Activated naive CD4-positive, alpha-beta T cell treated with anti-CD3 and anti-CD28 coated beads, Interleukin-2, amount 50 U/mL, for 72 hours (primary cell): ENCODE data around the gene PRKCD. TPM values are rescaled to one million over a fixed set of nuclear protein-coding genes. Genes with fewer than 3 reads are reported as not detected.

ENCODE experiments used
- ATAC-seq, 2 donors: fragments of 150-1000 bp; cut with Tn5 transposase; 2 replicates each; pipeline ENCODE4 v1.10.0; 2021; ENCODE audit warnings: mild to moderate bottlenecking in 2 of 2, moderate library complexity in 2 of 2
- DNase-seq, 2 donors: peaks; one replicate each; pipeline ENCODE4 v3.0.0; 2021 to 2022; ENCODE audit warnings: low spot score in 2 of 2
- H3K27ac Mint-ChIP-seq, 2 donors: one replicate each; pipeline ENCODE4 v1.8.0; 2022; ENCODE audit warnings: mild to moderate bottlenecking in 2 of 2, mixed read lengths in 2 of 2
- H3K36me3 Mint-ChIP-seq, 2 donors: one replicate each; pipeline ENCODE4 v1.8.0; 2022; ENCODE audit warnings: mixed read lengths in 2 of 2
- H3K9me3 Mint-ChIP-seq, 2 donors: one replicate each; pipeline ENCODE4 v1.8.0; 2022; ENCODE audit warnings: mixed read lengths in 2 of 2
- total RNA-seq, 2 donors: library from RNA; stranded (reverse); gene quantifications; one replicate each; pipeline ENCODE4 v1.2.3, GENCODE V29; 2022

PRKCD gene
- total RNA-seq, 2 donors from 2014 or later: 3.4 to 22.5 TPM

DNA sequence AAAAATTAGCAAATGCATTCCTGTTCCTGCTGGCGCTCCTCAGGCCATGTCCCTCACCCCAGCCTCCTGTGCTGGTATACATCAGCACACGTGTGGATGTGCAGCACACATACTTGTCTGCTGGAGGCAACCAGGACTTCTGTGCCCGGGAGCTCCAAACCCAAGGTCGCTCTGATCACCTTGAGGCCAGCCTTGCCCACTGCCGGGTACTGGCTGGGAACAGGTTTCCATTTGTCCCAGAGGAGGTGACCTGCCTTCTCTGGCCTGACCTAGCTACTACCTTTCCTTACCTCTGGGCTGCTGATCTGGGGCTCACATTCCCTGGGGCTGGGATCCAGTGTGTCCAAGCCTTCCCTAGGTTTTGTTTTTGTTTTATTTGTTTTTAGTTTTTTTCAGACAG is 12.1 kb downstream of the PRKCD start:
- no peaks in the 10 kb centered on the region for H3K9me3 Mint-ChIP-seq
- DNase-seq (no peak), ATAC-seq (no peak)
- no peaks in the 10 kb centered on the region for H3K36me3 Mint-ChIP-seq
- peak overlapping the region in 1 of 2 donors; percentile 84 for H3K27ac Mint-ChIP-seq

DNA sequence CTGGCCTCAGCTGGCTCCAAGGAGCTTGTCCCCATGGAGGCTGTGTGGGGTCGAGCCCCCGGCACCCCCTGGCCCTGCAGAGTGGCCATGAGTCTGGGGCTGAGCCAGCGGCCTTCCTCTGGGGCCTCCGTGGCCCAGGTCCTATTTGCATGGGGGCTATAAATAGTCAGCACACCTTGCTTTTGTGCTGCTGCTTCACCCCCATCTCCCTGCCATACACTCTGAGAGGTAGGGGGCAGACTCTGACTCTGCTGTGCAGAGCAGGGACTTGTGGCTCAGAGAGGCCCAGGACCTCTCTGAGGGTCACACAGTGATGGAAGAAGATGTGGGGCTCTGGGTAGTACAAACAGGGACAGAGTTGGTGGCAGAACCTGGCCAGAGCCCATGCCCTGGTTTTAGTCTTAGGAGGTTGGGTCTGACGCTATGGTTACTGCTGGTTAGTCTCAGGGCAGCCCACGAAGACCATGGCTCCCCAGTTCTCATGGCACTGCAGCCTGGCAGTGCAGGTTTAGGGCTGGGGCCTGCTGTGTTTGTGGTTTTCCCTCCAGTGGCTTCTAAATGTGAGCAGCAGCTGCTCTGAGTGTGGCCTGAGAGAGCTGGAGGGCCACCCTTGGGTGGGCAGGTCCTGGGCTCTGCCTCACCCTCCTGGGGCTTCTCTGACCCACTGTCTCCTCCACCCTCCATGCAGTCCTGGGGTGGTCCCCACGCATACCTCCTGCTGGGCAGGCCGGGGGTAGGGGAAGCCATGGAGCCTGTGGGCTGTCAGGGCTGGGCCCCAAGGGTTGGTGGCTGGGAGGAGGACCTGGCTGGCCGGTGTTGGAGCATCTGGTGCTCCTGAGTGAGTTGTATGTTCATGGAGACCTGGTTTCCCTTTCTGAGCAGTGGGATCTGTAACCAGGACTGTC is 13.6 kb downstream of the PRKCD start:
- Mint-ChIP-seq H3K27ac (no peak overlapping the region), H3K9me3 (no peaks in the 10 kb centered on the region), H3K36me3 (no peaks in the 10 kb centered on the region)
- DNase-seq: no peak
- ATAC-seq: no peak

DNA sequence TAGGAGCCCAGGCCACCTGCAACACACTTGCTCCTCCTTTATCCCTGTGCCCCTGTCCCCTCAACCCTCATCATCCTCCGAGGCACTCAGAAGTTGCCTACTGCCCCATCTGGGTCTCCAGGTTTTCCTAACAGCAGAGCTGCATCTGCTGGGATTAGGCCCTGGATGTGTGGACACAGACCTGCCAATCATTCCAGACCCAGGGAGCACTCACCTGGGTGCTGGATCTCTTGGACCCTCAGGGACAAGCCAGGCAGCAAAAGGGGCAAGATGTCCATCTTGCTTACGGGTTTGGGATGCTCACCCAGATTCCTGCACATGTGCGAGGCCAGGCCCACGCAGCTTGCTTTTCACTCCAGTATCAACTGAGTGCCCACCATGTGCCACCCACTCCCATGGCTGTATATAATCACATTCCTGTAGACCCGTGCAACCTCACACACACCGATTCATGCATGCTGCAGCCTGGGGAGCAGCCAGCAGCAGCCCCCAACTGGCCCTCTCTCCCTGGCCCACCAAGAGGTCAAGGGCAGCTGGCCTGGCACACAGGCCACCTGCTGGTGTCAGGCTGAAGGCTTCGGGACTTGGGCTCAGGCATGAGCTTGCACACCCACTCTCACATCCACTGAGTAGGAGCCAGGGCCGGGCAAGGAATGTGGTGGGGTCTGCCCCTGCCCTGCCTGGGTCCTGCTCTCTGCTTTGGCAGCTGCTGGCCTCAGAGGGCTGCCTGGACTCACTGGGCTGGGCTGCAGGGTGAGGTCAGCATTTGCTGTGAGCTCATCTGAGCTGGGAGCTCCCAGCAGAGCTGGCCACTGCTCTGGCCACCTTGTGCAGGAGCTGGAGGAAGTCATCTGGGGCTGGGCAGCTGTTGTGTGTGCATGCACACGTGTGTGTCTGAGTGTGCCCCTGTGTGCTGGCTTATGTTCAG is 14.9 kb downstream of the PRKCD start:
- Mint-ChIP-seq H3K9me3 (no peaks in the 10 kb centered on the region), H3K36me3 (no peaks in the 10 kb centered on the region), H3K27ac (no peak overlapping the region)
- DNase-seq: no peak
- no peak for ATAC-seq

DNA sequence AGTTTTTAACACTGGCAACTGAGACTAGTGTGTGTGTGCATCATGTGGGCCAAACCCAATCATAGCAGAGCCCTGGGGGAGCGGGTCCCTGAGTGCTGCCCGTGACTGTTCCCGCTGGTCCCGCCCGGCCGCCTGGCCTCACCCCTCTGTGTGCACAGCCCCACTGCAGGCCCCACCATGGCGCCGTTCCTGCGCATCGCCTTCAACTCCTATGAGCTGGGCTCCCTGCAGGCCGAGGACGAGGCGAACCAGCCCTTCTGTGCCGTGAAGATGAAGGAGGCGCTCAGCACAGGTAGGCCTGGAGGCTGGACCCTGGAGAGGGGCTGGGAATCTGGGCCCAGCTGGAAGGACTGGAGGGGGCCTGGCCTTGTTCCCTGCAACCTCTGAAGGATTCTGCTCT is 17.2 kb downstream of the PRKCD start:
- no peaks in the 10 kb centered on the region for H3K36me3 Mint-ChIP-seq
- H3K27ac Mint-ChIP-seq: no peak overlapping the region
- no peak for ATAC-seq
- H3K9me3 Mint-ChIP-seq: no peaks in the 10 kb centered on the region
- DNase-seq: no peak

DNA sequence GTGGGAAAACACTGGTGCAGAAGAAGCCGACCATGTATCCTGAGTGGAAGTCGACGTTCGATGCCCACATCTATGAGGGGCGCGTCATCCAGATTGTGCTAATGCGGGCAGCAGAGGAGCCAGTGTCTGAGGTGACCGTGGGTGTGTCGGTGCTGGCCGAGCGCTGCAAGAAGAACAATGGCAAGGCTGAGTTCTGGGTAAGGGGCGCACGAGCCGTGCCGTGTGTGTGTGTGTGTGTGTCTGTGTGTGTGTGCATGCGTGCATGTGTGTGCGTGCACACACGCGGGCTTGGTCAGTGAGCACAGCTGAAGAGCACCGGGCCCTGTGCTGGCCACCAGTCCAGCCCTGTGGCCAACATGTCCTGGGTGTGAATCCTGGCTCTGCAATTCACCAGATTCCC is 18.6 kb downstream of the PRKCD start:
- Mint-ChIP-seq H3K27ac (no peak overlapping the region), H3K36me3 (no peaks in the 10 kb centered on the region), H3K9me3 (no peaks in the 10 kb centered on the region)
- DNase-seq (no peak), ATAC-seq (no peak)

DNA sequence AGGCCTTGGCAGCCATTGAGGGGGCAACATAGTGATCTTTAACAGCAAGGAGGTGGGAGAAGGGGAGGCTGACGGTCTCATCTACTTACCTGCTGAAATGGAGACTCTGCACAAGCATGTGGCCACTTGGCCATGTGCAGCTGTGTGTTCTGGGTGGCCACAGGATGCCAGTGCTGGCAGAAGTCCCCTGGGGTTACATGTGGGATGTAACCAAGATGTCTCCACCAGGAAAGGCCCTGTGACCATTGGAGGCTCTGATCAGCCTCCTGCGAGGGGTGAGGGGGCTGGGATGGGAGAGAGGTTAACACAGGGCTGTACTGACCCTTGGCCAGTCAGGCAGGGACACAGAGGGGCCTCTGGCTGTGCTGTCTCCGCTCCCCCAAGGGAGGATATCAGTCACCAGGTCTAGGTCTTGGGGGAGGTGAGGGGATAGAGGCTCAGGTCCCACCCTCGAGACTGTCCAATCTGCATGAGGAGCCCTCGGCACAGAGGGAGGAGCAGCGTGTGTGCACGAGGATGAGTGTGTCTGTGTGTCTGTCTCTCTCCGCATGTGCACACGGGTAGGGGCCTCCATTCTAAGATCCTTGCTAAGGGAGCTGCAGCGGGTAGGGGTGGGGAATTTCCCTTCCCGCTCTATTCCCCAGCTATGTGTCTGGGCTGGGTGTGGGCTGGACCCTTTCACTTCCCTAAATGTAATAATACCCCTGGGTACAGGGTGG is 19.5 kb downstream of the PRKCD start:
- Mint-ChIP-seq H3K9me3 (no peaks in the 10 kb centered on the region), H3K36me3 (no peaks in the 10 kb centered on the region), H3K27ac (peak overlapping the region in 1 of 2 donors; percentile 60)
- DNase-seq (no peak), ATAC-seq (no peak)

DNA sequence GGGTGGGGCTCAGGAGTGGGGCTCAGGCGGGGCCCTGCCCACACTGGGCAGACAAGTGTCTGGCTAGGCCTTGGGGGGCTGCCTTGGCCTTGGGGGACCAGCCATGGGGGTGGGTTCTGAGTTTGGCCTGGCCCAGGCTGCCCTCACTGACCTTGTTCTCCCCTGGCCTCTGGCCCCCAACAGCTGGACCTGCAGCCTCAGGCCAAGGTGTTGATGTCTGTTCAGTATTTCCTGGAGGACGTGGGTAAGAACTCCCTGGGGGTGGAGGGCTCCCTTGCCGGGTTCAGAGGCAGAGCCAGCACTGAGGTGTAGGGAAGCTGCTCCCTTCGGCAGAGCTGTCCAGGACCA is 20.0 kb downstream of the PRKCD start:
- Mint-ChIP-seq H3K27ac (no peak overlapping the region), H3K9me3 (no peaks in the 10 kb centered on the region), H3K36me3 (no peaks in the 10 kb centered on the region)
- DNase-seq (no peak), ATAC-seq (no peak)

DNA sequence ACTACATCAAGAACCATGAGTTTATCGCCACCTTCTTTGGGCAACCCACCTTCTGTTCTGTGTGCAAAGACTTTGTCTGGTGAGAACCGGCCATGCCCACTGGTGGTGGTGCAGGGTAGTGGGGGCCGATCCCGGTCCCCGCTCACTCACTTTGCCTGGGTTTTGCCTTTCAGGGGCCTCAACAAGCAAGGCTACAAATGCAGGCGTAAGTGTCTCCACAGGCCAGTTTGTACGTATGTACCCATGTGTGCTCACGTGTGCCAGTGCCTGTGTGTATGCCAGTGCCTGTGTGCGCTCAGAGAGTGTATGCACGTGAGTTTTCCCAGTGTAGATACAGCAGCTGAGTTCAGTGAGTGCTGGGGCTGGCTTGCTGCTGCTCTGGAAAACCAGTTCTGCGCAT is 20.5 kb downstream of the PRKCD start:
- no peak for ATAC-seq
- Mint-ChIP-seq H3K27ac (no peak overlapping the region), H3K9me3 (no peaks in the 10 kb centered on the region), H3K36me3 (no peaks in the 10 kb centered on the region)
- no peak for DNase-seq

DNA sequence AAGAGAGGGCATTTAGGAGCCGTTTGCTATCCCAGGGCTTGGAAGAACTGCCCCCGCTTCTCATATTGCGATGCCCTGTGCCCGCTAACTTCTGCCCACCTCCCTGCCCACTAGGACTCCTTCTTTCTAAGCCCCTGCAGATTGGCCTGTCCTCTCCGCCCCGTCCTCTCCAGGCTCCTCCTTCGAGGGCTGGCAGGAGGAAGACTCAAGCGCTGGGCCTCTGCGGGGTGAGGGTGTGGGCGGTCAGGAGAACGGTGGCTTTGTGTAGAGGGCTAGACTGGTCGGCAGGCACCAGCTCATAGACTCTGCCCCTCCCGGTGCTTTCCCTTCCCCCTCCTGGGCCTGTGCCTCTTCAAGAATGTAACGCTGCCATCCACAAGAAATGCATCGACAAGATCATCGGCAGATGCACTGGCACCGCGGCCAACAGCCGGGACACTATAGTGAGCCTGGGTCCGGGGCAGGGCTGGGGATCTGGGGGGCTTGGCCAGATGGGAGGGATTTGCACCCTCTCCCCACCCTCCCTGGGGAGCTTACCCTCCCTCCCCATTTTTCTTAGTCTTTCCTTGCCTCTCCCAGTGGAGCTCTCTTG is 21.9 kb downstream of the PRKCD start:
- no peaks in the 10 kb centered on the region for H3K36me3 Mint-ChIP-seq
- DNase-seq (no peak), ATAC-seq (no peak)
- no peaks in the 10 kb centered on the region for H3K9me3 Mint-ChIP-seq
- no peak overlapping the region for H3K27ac Mint-ChIP-seq

DNA sequence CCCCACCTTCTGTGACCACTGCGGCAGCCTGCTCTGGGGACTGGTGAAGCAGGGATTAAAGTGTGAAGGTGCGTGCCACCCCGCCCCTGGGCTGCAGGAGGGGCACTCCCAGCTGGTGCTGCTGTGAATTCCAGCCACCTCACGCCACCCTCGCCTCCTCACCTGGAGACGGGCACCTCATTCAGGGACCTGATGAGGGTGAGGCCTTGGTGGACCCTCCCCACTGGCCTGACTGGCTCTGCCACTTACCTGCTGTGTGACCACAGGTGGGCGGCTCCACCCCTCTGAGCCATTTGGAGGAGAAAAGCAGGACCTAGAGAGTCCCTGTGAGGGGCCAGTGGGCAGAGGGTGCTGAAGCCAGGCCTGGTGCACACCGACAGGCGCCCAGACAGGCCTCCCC is 22.5 kb downstream of the PRKCD start:
- Mint-ChIP-seq H3K27ac (no peak overlapping the region), H3K36me3 (no peaks in the 10 kb centered on the region), H3K9me3 (no peaks in the 10 kb centered on the region)
- ATAC-seq (no peak), DNase-seq (no peak)

DNA sequence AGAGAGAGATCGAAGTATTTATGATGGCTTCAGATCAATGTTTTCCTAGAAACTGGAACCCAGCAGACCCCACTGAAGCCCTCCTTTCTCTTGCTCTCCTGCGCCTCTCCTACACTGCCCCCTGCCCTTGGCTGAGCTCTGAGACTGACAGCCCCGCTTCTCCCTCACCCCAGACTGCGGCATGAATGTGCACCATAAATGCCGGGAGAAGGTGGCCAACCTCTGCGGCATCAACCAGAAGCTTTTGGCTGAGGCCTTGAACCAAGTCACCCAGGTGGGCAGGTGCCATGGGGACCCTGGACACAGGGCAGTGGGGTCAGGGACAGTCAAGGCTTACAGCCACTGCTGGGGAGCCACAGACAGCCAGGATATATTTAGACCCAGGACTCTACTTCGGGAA is 23.7 kb downstream of the PRKCD start:
- DNase-seq (no peak), ATAC-seq (no peak)
- Mint-ChIP-seq H3K27ac (no peak overlapping the region), H3K36me3 (no peaks in the 10 kb centered on the region), H3K9me3 (no peaks in the 10 kb centered on the region)

DNA sequence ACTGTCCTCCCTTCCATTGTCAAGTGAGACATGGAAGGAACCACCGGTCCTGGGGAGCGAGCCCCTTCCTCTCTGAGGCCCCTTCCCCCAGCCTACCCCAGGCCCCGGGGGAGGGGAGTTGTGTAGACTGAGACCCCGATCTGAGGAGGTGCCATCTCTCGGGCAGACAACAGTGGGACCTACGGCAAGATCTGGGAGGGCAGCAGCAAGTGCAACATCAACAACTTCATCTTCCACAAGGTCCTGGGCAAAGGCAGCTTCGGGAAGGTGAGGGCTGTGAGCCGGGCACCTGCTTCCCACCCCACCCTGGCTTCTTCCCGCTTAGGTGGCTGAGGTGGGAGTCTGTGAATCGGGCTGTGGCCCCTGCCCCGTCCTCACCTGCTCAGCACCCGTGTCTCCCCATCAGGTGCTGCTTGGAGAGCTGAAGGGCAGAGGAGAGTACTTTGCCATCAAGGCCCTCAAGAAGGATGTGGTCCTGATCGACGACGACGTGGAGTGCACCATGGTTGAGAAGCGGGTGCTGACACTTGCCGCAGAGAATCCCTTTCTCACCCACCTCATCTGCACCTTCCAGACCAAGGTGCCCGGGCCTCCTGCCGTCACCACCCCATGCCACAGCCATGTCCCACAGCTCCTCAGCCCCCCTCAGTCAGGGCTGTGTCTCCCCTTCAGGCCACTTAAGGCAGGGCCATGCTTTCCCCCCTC is 24.9 kb downstream of the PRKCD start:
- ATAC-seq (no peak), DNase-seq (no peak)
- Mint-ChIP-seq H3K9me3 (no peaks in the 10 kb centered on the region), H3K36me3 (no peaks in the 10 kb centered on the region), H3K27ac (no peak overlapping the region)

DNA sequence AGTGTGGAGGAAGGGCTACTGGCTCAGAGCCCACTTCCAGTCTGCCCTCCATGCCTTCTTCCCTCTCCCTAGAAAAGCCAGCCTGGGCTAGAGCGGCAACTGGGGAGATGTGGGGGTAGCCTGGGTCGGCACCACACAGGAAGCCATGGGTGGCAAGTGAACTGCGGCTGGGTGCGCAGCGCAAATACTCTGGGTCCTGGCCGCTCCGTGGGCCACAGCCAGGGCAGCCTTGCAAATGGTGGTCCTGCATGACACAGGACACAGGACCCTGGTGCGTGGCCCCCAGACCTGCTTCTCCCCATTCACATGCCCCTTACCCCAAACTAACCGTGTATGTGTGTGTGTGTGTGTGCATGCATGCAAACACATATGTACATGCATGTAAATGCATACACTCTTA is 25.7 kb downstream of the PRKCD start:
- no peaks in the 10 kb centered on the region for H3K9me3 Mint-ChIP-seq
- ATAC-seq (no peak), DNase-seq (no peak)
- no peak overlapping the region for H3K27ac Mint-ChIP-seq
- no peaks in the 10 kb centered on the region for H3K36me3 Mint-ChIP-seq

DNA sequence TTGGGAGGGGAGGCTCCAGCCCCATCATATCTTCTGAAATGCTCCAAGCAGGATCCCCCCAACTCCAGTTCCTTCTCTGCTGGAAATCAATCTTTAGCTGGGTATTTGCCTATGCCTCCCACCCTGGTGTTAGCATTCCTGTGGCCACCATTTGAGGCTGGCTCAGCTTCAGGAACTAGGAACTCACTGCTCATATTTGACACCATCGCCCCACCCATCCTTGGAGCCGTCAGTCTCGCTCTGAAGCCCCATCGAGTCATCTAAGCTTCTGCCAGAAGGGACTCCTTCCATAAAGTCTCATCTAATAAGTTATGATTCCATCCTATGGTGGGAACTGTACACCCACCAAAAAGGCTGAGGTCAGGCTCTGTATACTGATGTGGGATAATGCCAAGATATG is 26.4 kb downstream of the PRKCD start:
- Mint-ChIP-seq H3K9me3 (no peaks in the 10 kb centered on the region), H3K27ac (peak overlapping the region in 1 of 2 donors; percentile 68), H3K36me3 (no peaks in the 10 kb centered on the region)
- DNase-seq: no peak
- ATAC-seq: no peak

DNA sequence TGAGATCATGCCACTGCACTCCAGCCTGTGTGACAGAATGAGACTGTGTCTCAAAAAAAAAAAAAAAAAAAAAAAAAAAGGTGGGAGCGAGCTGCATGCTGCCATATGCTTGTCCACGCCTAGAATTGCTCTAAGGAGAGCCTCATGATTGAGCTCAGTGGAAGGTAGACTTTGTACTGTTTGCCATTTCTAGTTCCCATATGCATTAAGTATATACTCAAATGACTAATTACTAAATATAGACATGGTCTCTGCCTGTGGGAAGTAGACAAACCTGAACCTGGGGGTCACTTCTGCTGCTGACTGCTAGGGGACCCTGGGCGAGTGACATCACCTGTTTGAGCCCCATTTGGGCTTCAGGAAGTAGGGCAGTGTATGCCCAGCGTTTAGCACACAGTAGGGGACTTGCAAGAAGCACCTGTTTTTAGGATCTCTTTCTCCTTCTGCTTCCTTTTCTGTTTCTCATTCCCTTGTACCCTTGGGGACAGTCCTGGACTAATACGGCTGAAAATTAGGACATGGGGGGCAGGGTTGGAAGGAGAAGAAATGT is 27.2 kb downstream of the PRKCD start:
- DNase-seq (no peak), ATAC-seq (no peak)
- Mint-ChIP-seq H3K36me3 (no peaks in the 10 kb centered on the region), H3K27ac (no peak overlapping the region), H3K9me3 (no peaks in the 10 kb centered on the region)

DNA sequence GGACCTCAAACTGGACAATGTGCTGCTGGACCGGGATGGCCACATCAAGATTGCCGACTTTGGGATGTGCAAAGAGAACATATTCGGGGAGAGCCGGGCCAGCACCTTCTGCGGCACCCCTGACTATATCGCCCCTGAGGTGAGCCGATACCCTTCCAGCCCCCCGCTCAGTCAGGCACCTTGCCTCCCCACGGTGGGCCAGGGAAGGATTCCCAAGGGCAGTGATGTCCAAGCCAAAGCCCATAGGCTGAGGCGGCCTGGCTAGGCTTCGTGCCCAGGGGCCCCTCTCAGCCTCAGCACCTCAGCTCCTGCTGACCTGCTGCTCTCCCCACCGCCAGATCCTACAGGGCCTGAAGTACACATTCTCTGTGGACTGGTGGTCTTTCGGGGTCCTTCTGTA is 27.7 kb downstream of the PRKCD start:
- DNase-seq: no peak
- Mint-ChIP-seq H3K27ac (no peak overlapping the region), H3K36me3 (no peaks in the 10 kb centered on the region), H3K9me3 (no peaks in the 10 kb centered on the region)
- no peak for ATAC-seq
